HG02571 (cell line): ENCODE results near the gene MEGF6.

Experiments
- ATAC-seq: cut with Tn5 transposase; IDR thresholded peaks from one replicate; pipeline ENCODE4 v1.9.1; 2021; ENCODE audit warnings: mild to moderate bottlenecking, moderate library complexity; ENCODE audit not compliant: unreplicated experiment

MEGF6 gene

DNA sequence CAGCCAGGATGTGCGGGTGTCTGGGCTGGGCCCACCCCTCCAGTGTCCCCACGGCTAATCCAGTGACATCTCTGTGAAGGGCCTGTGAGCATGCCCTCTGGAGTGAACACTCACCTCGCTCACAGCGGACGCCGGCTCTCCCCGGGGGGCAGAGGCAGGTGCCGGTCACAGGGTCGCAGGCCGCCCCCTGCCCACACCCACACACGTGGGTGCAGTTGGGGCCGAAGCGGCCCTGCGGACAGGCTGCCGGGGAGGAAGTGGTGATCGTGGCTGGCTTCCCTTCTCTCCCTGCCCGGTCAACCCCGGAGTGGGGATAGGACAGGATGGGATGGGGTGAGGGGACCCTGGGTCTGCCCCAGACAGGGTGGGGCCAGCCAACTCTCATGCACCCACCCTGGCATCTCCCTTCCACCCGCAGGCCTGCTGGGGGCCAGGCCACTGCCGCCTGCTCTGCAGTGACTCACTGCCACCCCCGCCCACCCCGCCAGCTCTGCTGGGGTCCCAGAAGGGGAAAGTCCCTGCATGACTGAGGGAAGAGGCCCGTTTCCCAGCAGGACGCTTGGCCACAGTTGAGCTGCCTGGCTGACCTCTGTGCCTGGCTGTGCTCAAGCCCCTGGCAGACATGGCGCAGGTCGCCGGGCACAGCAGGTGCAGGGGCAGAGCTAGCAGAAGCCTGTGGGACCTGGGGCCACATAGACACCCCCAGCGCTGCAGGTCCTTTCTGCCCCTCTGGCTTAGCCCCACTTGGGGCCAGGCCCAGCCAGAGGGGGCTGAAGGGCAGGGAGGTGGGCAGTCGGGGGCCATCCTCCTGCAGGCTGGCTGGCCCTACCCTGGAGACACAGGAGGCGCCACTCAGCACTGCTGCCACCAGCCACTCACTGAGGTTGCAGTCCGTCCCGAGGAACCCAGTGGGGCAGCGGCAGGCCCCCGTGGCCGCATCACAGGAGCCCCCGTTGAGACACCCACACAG lies 115.2 kb downstream of the MEGF6 start:
- ATAC-seq, result no peak

DNA sequence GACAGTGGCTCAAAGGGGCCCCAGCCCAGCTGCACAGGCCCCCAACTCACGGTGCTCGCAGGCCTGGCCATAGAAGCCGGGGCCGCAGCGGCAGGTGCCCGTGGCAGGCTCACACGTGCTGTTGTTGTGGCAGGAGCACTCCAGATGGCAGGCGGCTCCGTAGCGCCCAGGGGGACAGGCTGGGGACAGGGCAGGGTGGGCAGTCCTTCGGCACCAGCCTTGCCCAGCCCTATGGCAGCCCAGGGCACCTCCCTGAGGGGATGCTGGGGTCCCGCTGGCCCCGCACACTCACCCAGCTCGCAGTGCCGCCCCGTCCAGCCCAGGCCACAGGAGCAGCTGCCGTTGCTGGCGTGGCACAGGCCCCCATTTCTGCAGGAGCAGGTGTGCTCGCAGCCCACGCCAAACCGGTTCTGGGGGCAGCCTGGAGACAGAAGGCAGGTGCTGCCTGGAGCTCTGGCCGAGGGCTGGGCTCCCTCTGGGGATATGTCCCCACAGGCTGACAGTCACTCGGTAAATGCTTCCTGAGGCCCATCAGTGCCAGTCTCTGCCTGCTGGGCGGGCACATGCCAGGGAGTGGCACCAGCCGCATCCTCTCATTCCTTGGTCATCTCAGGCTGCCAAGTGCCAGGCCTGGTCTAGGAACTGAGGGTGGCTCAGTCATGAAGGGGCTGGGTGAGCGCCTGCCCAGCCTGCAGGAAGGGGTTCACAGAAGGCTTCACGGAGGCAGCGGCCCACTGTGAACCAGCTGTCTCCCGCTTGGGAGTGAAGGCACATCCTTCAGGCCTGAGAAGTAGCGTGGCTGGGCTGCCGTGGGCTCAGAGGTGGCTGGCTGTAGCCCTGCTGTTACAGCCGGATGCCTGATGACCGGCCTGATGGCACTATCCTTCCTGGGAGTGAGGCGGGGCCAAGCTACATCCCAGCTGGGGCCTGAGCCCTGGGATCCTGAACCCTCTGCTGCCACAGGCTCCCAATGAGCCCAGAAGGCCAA lies 116.7 kb downstream of the MEGF6 start:
- no peak for ATAC-seq

DNA sequence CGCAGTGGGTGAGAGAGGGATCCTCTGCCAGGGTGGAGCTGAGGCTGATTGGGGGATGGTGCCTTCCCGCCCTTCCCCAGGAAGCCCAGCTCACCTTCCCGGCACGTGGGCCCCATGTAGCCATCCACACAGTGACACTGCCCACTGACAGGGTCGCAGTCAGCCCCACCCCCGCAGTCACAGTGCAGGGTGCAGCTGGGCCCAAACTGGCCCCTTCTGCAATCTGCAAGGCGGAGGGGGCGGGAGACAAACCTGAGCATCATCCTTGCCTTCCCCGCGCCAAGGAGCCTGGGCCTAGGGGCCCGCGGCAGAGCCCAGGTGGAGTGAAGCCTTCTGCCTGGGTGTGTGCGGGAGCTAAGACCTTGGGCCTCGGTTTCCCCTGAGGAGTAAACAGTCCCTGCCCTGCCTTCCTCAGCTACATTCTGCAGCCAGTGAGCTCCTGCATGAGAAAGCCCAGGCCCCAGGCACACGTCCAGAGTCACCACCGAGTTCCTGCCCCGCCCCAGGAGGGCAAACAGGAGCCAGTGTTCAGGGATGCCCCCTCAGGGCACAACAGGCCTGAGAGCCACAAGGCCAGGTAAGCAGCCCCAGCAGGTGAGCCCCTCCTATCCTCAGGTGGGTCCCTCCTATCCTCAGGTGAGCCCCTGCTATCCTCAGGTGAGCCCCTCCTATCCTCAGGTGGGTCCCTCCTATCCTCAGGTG lies 118.6 kb downstream of the MEGF6 start:
- no peak for ATAC-seq

DNA sequence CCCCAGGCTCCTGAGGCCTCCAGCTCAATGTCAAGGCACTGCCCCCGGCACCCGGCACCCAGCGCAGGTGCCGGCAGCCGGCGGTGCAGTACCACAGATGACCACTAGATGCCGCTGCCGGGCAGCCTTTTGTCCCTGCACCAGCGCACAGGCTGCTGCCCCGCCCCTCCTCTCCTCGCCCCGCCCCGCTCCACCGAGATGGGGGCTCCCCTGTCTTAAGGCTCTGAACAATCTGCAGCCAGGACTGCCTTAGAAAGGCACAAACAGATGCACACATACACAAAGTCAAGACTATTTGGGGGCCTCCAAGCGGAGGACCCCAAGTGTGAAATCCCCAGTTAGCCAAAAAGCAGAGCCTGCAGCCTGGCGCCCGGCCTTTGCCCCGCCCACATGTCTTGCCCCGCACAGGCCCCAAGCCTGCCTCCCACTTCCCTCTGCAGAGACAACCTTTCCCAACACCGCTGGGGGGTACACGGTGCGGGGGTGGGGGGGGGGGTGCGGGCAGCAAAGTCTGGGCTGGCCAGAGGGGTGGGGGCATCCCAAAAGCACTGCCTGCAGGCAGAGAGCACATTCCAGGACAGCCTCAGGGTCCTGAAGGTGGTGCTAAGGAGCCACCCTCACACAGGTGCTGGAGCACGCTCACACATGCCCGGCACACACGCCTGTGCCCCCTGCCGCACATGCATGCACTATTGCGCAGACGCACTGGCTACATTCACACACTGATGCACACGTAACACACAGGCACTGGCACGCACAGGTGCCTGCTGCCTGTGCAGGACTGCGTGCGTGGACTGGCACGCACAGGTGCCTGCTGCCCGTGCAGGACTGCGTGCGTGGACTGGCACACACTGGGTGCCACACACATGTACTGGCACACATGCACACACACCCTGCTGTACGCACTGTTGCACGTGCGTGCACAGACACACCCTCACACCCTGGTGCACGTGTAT lies 119.7 kb downstream of the MEGF6 start:
- ATAC-seq, result peak; percentile 68

DNA sequence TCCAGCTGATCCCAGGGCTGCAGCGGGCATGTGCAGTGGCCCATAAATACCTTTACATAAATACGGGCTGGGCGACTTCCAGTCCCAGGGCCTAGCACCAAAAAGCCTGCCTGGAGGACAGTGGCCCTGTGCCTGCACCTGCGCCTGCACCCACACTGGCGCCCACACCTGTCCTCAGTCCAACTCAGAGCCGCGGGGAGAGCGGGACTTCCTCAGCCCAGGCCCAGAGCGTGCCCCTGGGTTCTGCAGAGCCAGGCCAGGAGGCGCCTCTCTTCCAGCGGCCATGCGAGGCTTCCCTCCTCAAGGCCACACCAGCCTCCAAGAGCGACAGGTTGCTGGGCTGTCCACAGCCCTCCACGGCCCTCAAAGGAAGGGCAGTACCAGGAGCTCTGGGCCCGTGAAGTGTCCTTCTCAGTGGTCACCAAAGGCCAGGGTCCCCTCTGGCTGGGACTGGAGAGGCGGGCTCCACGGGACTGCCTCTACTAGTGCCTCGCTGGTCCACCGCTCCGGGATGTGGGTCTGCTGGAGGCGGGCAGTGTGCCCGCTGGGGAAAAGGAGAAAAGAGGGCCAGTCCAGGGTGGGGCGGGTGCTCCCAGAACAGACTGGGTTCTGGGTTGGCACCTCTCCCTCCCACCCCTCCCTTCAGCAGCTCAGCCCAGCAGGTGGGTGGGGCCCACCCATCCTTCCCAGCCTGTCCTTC lies 121.1 kb downstream of the MEGF6 start:
- no peak for ATAC-seq

DNA sequence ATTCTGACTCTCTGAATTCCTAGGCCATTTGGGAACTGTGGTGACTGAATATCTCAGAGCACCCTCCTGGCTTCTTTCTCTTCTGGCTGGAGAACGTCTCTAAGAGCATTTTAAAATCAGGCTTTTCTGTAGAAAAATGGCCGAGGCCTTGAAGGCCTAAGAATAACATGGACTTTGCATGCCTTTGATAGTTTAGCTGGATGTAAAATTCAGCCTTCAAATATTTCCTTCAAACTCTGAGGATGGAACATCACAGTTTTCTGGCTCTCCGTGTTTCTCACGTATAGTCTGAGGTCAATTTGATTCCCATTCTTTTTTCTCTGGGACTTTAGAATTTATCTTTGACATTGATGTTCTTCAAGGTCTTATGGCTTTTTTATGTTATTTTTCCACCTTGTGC lies 122.9 kb downstream of the MEGF6 start:
- no peak for ATAC-seq

DNA sequence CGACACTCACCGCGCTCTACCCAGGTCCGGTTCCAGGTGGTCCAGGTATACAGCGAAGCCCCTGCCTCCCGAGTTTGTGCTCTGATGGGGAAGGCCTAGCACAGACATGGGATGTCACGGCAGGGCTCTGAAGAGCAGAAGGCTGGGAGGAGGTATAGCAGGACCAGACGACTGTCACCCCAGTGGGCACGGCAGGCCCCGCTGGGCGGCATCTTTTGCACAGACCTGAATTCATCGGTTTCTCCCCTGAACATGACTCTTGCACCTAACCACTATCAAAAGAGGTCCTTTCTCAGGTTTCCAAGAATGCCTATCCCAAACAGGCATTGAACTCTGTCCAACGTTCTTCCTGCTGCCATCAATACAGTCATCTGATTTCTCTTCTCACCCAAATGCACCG lies 126.3 kb downstream of the MEGF6 start:
- ATAC-seq, result no peak

DNA sequence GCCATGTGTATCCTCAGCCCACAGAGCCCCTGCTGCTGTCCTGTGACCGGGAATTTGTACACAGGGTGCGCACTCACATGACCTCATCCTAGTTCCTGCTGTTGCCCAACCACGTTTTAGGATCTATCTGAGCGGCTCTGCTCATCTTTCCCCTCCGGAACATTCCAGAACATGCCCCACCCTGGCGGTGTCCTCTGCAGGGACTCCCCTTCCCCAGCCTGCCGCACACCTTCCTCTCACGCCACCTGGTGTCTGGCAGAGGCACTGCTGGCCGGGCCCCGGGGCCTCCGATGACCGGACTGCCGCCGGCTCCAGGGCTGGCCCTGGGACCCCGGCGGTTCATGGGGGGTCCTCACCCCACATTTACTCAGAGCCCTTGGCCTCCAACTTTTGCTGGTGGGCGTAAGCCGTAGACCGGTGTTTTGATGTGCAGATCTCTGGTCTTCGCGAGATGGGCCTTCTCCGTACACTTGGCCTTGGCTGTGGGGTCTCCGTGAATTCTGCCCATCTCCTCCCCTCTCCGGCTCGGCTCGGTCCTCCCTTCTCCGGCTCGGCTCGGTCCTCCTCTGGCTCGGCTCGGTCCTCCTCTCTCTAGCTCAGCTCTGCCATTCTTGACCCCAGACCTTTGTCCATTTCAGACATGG lies 127.4 kb downstream of the MEGF6 start:
- ATAC-seq, result no peak

DNA sequence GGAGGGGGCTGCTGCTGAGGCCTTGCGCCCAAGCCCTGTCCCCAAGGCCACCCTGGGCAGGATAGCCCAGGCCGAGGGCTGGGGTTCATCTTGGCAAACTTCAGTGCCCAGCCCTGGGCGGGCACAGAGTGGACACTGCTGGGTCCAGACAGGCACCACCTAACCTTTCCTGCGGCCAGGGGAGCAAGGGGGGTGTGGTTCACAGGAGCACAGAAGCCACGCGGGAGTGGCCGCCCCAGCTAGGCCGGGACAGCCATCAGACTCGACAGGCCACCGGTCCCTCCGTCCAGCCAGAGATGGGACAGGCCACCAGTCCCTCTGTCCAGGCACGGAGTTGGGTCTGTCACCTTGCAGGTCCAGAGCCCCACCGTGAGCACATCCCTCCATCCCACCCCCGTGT lies 127.9 kb downstream of the MEGF6 start:
- no peak for ATAC-seq

DNA sequence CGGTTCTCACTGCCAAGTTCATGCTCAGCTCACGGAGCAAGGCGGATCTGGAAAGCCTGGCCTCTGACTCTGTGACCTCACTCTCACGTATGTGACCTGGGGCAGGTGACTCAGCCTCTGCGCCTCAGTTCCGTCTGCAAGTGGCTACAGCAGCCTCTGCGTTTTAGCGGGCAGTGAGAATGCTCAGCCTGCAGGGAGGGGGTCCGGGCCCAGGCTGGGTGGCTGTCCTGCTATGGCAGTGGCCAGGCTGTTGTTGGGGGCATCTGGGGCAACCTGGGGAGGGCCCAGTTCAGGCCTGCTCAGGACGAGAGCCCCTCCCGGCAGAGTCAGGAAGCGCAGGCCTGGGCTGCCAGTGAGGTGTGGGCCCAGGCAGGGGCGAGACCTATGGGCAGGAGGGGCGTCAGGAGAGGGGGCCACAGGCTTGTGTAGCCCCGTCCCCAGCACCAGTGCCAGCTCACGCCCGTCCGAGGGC lies 128.9 kb downstream of the MEGF6 start:
- ATAC-seq, result no peak

DNA sequence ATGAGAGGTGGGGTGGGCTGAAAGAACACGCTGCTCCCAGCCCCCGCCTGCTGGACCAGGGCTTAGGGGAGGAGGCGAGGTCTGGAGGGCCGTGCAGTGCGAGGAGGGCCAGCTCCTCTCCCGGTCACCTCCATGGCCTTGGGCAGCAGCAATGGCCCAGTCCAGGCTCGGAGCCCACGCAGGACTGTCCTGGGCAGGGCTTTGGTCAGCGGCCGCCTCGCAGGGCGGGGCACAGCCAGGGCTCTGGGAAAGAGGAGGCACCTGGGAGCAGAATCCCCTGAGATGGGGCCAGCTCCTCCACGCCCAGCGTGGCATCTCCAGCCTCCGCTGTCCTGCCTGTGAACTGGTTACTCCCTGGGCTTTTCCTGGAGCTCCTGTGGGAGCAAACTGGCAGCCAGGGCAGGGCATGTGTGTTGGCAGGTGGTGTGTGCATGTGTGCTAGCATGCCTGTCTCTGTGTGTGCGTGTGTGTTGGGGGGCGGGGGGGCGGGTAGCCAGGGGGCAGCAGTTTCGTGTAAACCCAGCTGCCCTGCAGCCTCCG lies 129.4 kb downstream of the MEGF6 start:
- no peak for ATAC-seq

DNA sequence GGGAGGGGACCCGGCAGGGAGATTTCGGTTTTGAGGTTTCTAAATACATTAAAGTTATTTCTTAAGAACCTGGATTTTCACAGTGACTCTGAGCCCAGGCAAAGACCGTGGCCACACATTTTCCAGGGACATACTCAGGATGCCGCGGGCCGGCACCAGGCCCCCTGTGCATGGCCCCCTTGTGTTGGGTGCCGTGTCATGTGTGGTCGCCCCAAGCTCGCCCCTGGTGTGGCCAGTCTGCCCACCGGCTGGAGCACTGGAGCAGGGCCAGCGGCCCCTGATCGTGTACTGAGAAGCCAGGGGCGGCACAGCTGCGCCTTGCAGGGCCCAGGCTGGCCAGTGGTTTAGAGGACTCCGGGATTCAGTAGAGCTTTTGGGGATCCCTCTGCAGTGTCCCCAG lies 130.3 kb downstream of the MEGF6 start:
- no peak for ATAC-seq

DNA sequence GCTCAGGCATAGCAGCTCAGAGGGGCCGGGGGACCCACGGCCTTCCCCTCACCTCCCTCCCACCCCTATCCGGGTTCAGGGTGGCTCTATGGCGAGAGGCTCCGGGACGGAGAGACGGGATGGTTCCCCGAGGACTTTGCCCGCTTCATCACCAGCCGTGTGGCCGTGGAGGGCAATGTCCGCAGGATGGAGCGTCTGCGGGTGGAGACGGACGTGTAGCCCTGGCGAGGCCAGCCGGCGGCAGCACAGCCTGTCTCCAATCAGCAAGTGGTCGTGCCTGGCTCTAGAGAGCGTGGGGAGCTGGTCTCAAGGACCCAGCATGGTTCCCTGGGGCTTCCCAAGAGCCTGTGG lies 131.0 kb downstream of the MEGF6 start:
- ATAC-seq, result no peak

DNA sequence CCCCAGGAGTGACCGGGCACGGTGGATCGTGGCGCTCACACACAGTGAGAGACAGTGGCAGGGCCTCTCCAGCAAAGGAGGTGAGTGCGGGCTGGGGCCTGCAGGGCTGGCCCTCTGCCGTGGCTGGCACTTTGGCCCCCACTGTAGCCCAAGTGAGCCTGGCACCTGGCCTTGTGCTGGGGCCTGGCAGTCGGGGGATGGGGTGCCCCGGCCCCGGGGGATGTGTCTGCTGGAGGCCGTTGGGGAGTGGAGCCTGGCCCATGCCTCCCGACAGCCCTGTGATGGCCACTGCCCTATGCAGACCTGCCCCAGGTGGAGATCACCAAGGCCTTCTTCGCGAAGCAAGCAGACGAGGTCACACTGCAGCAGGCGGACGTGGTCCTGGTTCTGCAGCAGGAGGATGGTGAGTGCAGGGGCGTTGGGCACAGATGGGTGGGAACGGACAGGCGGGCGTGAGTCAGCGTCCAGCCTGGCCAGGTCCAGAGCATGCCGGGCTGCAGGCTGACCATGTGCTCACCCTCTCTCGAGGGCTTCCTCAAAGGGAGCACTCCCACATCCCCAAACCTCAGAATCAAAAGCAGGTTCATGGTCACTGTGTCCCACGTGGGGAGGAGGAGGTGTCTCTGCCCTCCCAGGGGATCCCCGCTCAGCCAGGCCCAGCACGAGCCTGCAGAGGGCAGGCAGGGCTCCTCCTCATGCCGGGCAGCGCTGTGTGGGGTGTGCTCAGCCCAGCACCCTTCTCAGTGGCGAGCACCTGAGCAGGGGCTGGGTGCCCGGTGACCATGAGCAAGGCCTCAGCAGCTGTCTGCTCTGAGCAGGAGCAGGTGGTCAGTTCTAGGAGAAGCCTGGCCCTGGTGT lies 131.6 kb downstream of the MEGF6 start:
- ATAC-seq, result no peak

DNA sequence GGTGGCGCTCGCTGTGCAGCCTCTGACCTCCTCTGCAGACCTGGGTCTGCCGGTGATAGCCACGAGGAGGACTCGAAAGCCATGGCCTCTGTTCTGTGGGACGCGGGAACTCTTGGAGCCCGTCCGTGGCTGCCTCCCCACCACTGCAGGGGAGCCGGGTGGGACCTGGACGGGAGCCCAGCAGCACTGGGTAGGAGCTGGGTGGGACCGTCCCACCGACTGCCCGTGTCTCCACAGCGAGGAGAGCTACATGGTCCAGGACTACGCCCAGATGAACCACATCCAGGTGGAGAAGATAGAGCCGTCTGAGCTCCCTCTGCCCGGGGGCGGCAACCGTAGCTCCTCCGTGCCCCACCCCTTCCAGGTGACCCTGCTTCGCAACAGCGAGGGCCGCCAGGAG lies 133.1 kb downstream of the MEGF6 start:
- ATAC-seq, result no peak

DNA sequence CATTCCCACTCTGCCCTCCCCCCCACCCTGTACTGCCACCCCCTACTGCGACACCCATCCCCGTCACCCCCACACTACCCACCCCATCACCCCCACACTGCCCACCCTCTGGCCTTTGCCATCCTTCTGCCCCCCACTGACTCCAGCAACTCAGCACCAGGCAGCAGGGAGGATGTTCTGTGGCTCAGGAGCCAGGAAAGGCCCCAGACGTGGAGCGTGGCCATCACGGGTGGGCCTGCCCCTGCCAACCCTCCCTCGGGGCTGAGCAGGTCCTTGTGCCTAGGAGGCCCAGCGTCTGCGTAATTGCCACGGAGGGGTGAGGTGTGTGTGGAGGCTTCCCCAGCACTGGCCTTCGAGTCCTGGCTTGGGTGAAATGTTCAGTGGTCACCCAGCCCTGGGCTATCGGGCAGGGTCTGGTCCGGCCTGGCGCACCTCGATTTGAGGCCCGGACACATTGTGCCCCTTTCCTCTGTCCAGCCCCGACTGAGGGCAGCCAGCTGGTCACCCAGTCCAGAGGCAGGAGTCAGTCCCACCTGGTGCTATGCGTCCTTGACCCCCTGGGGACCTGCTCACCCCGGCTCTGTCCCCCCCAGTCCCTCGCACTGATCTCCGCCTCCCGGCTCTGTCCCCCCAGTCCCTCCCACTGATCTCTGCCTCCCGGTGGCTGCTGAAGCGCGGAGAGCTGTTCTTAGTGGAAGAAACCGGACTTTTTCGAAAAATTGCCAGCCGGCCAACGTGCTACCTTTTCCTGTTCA lies 133.9 kb downstream of the MEGF6 start:
- no peak for ATAC-seq

DNA sequence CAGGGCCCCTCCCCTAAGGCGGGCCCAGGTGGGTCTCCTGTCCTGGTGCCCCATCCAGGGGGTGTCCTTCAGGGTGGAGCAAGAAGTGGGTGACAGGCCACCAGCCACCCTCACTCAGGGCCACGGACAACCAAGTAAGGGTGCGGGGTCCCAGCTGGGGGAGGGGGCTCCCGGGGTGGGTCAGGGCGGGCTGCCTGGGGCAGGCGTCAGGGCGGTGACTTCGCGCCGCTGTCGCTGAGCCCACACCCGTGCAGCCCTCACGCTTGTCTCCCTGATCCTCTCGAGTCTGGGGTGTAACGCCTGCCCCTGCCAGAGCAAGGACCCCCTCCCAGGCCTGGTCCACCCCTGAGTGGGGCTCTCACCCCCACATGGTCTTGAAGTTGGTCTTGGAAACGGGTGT lies 134.6 kb downstream of the MEGF6 start:
- ATAC-seq, result no peak
